Endothelial cell of umbilical vein (primary cell): ENCODE measurements around the gene TOMM40L. TPM values are rescaled to one million over a fixed set of nuclear protein-coding genes. Genes with fewer than 3 reads are reported as not detected.

Source experiments
- BruUV-seq: library from RNA; stranded (reverse); fragments of 400-500 nt; replicated peaks from 2 replicates; lab custom pipeline; 2021; lab: Mats Ljungman, UMichigan
- CTCF ChIA-PET: fragments of 300-600, 350-600 bp; sonication (Branson Sonifier 250); formaldehyde crosslinking; loops from one replicate; lab custom pipeline; 2021; ENCODE audit warnings: antibody characterized with exemption, inconsistent platforms; lab: Charles Lee
- POLR2A ChIA-PET: fragments of 300-600, 350-600 bp; sonication (Branson Sonifier 250); formaldehyde crosslinking; loops from one replicate; lab custom pipeline; 2021; ENCODE audit warnings: antibody characterized with exemption, inconsistent platforms; lab: Charles Lee
- DNase-seq: peaks from one replicate; pipeline ENCODE4 v3.0.0-alpha.2; 2011; ENCODE audit warnings: low read depth, low spot score
- FAIRE-seq: peaks from 2 replicates; lab custom pipeline; 2011; peaks lifted over from hg19 to GRCh38; lab: Jason Lieb, UNC
- H2AFZ ChIP-seq: 2 replicates; pipeline ENCODE4 v1.6.0; 2012; ENCODE audit warnings: low read depth, low read length, control low read depth, inconsistent platforms
- H3K27ac ChIP-seq: 2 replicates; pipeline ENCODE4 v1.5.1; 2011; ENCODE audit warnings: low read depth, mild to moderate bottlenecking, control low read depth, low read length, moderate library complexity; ENCODE audit not compliant: insufficient read depth
- H3K27me3 ChIP-seq, 2 experiments: 2 replicates each; pipeline versions ENCODE4 v1.6.0 to v1.6.1; 2011; ENCODE audit warnings: low read length in 2 of 2, mixed read lengths in 1 of 2; ENCODE audit not compliant: control insufficient read depth in 2 of 2, insufficient read depth in 2 of 2
- H3K36me3 ChIP-seq, 2 experiments: 2 replicates in 1 of 2; 3 replicates in 1 of 2; pipeline ENCODE4 v1.5.1; 2011; ENCODE audit warnings: low read length in 2 of 2, mild to moderate bottlenecking in 1 of 2, moderate library complexity in 1 of 2; ENCODE audit not compliant: control insufficient read depth in 2 of 2, insufficient read depth in 2 of 2; ENCODE audit errors: extremely low read depth in 1 of 2
- H3K4me1 ChIP-seq: 3 replicates; pipeline ENCODE4 v1.5.1; 2011; ENCODE audit warnings: mild to moderate bottlenecking, low read length; ENCODE audit not compliant: control insufficient read depth, insufficient read depth; ENCODE audit errors: extremely low read depth
- H3K4me2 ChIP-seq: 2 replicates; pipeline ENCODE4 v1.6.1; 2011; ENCODE audit warnings: low read length, control low read depth, mixed read lengths; ENCODE audit not compliant: insufficient read depth
- H3K4me3 ChIP-seq, 3 experiments: fragments of 200-600 bp in 1 of 3; sonication (generic), shearing (Covaris generic) in 1 of 3; replicated peaks in 1 of 3; 2 replicates each; pipeline ENCODE4 v1.5.1; 2011 to 2016; ENCODE audit warnings: control low read depth in 3 of 3, low read length in 3 of 3, mild to moderate bottlenecking in 2 of 3, inconsistent platforms in 1 of 3, low read depth in 1 of 3, moderate library complexity in 1 of 3; ENCODE audit not compliant: insufficient read depth in 1 of 3
- H3K79me2 ChIP-seq: 2 replicates; pipeline ENCODE4 v1.6.0; 2012; ENCODE audit warnings: low read length, inconsistent platforms; ENCODE audit not compliant: control insufficient read depth, insufficient read depth
- H3K9ac ChIP-seq: replicated peaks from 2 replicates; pipeline ENCODE3; 2011; ENCODE audit warnings: low read length, control low read depth; ENCODE audit not compliant: insufficient read depth; ENCODE audit errors: extremely low read depth
- H3K9me1 ChIP-seq: replicated peaks from 3 replicates; pipeline ENCODE4 v1.6.0; 2011; ENCODE audit warnings: mild to moderate bottlenecking, low read length; ENCODE audit not compliant: control insufficient read depth, insufficient read depth; ENCODE audit errors: extremely low read depth
- H3K9me3 ChIP-seq: replicated peaks from 2 replicates; pipeline ENCODE4 v1.5.1; 2012; ENCODE audit warnings: low read length, inconsistent platforms; ENCODE audit not compliant: control insufficient read depth, insufficient read depth
- H4K20me1 ChIP-seq: replicated peaks from 2 replicates; pipeline ENCODE3; 2011; ENCODE audit warnings: mild to moderate bottlenecking, low read length; ENCODE audit not compliant: control insufficient read depth, insufficient read depth; ENCODE audit errors: extremely low read depth
- CTCF ChIP-seq, 2 donors: IDR thresholded peaks; 1 replicate in 1 of 2; 2 replicates in 1 of 2; pipeline ENCODE4 v1.5.1; 2011; ENCODE audit warnings: low read length in 2 of 2, mild to moderate bottlenecking in 2 of 2, moderate library complexity in 2 of 2, control low read depth in 1 of 2, inconsistent platforms in 1 of 2, low read depth in 1 of 2; ENCODE audit not compliant: insufficient read depth in 1 of 2; ENCODE audit errors: extremely low read depth in 1 of 2
- EZH2 ChIP-seq: IDR thresholded peaks from 2 replicates; pipeline ENCODE4 v1.6.1; 2012; ENCODE audit warnings: borderline replicate concordance, low read depth, mild to moderate bottlenecking, moderate library complexity, low read length, inconsistent platforms; ENCODE audit not compliant: severe bottlenecking
- FOS ChIP-seq: IDR thresholded peaks from 2 replicates; pipeline ENCODE4 v1.6.1; 2011; ENCODE audit warnings: mild to moderate bottlenecking, low read length, moderate library complexity, borderline replicate concordance; ENCODE audit not compliant: insufficient read depth
- GATA2 ChIP-seq: IDR thresholded peaks from 2 replicates; pipeline ENCODE4 v1.7.0; 2011; ENCODE audit warnings: low read depth, mild to moderate bottlenecking, moderate library complexity, mixed read lengths, low read length; ENCODE audit not compliant: insufficient read length, insufficient read depth
- JUN ChIP-seq: IDR thresholded peaks from 2 replicates; pipeline ENCODE4 v1.6.1; 2011; ENCODE audit warnings: borderline replicate concordance, low read depth; ENCODE audit not compliant: insufficient read length, insufficient read depth
- MAX ChIP-seq: IDR thresholded peaks from 2 replicates; pipeline ENCODE4 v1.6.1; 2011; ENCODE audit not compliant: insufficient read depth, insufficient read length
- MYC ChIP-seq: IDR thresholded peaks from one replicate; pipeline ENCODE4 v1.6.1; 2011; ENCODE audit warnings: mild to moderate bottlenecking, low read depth, low read length
- POLR2A ChIP-seq: IDR thresholded peaks from 2 replicates; pipeline ENCODE4 v1.6.1; 2012; ENCODE audit warnings: low read depth, mild to moderate bottlenecking, control low read depth, low read length
- POLR2AphosphoS5 ChIP-seq: IDR thresholded peaks from 2 replicates; pipeline ENCODE4 v1.6.1; 2012; ENCODE audit warnings: low read depth, mild to moderate bottlenecking, control low read depth, low read length, moderate library complexity; ENCODE audit not compliant: insufficient read depth
- dilution Hi-C: fragments of 300-500 bp; cut with MboI; formaldehyde crosslinking; loops from one replicate; pipeline ENCODE4 v1.15.0; 2019; ENCODE audit warnings: low sequenced_read_pairs; ENCODE audit not compliant: extremely low pct_ligation_motif_present
- intact Hi-C: fragments of 100-400 bp; cut with micrococcal nuclease; formaldehyde crosslinking; loops from one replicate; pipeline ENCODE4 v1.10.0; 2022
- polyA plus RNA-seq, 4 experiments: library from polyadenylated mRNA; depleted of rRNA in 3 of 4; stranded (reverse) in 3 of 4; unstranded in 1 of 4; fragments of >200 nt; gene quantifications; 2 replicates each; pipeline versions ENCODE4 v1.2.1 to v1.2.3, GENCODE V29; 2011 to 2012; ENCODE audit warnings: missing spikeins in 1 of 4
- total RNA-seq: library from RNA; stranded (reverse); gene quantifications from 2 replicates; pipeline ENCODE4 v1.2.3, GENCODE V29; 2021

Gene TOMM40L
- total and polyA plus RNA-seq, 2 donors (not counting 3 experiments of a cell fraction or from before 2014, with no cell fraction given), result 18.6 to 18.7 TPM

- Histone ChIP-seq H3K36me3 (peaks cover 36 to 47% of the 10 kb centered on the region in 2 experiments), H3K79me2 (peaks cover 14% of the 10 kb centered on the region), H3K9me3 (no peaks in the 10 kb centered on the region), H2AFZ (no peak overlapping the region), H4K20me1 (no peaks in the 10 kb centered on the region), H3K9ac (no peak overlapping the region), H3K9me1 (no peaks in the 10 kb centered on the region), H3K4me1 (peaks cover 10% of the 10 kb centered on the region), H3K27me3 (no peaks in the 10 kb centered on the region), H3K4me2 (no peak overlapping the region), H3K4me3 (no peak overlapping the region), H3K27ac (no peak overlapping the region)
- ChIA-PET CTCF (interaction anchor here (1.0 to 4.8 kb wide), 11 partner anchors 8 to 172 kb away, joined by 4 to 55 read pairs (median 9); partner anchors contain the start of genes ADAMTS4, APOA2 and TOMM40L), POLR2A (no interaction called here)
- DNase-seq (peak; percentile 62), FAIRE-seq (peak; percentile 85)
- dilution Hi-C loops, result no loop called here
- TF ChIP-seq EZH2 (no peak), CTCF (IDR thresholded peaks at IDR 0.05; ENCODE audit: extremely low read depth in 1 of 2, insufficient read depth in 1 of 2, low read depth in 1 of 2, low read length in 2 of 2) (peak; percentile 89 to 91), JUN (no peak)
- intact Hi-C loops, result loop anchor here (1.0 kb wide), 3 partner anchors 15 to 172 kb away; no protein-coding TSS in a partner anchor
- no TSS peak for BruUV-seq
Observed at GRCh38 chr1:161209790-161210409, 16.0 kb upstream of the TOMM40L start.

GRCh38 chr1:161214369-161214768, 11.5 kb upstream of the TOMM40L start:
- H3K27ac ChIP-seq, result no peak overlapping the region
- H3K4me2 ChIP-seq, result no peak overlapping the region
- no peak overlapping the region for H2AFZ ChIP-seq
- POLR2A ChIA-PET, result no interaction called here
- no peak overlapping the region for H3K9ac ChIP-seq
- H4K20me1 ChIP-seq, result no peaks in the 10 kb centered on the region
- no peaks in the 10 kb centered on the region for H3K9me3 ChIP-seq
- CTCF ChIA-PET, result no interaction called here
- no peak overlapping the region for H3K4me3 ChIP-seq
- no peak for TF ChIP-seq JUN
- no peak for TF ChIP-seq POLR2AphosphoS5
- TF ChIP-seq FOS, result no peak
- TF ChIP-seq MAX, result no peak
- no peak for TF ChIP-seq EZH2
- no peak for TF ChIP-seq MYC
- no peak for TF ChIP-seq CTCF (IDR thresholded peaks at IDR 0.05; ENCODE audit: extremely low read depth in 1 of 2, insufficient read depth in 1 of 2, low read depth in 1 of 2, low read length in 2 of 2)
- no peak for TF ChIP-seq POLR2A
- TF ChIP-seq GATA2, result no peak
- FAIRE-seq, result no peak
- peaks cover 4% of the 10 kb centered on the region for H3K79me2 ChIP-seq
- no peaks in the 10 kb centered on the region for H3K9me1 ChIP-seq
- no TSS peak for BruUV-seq
- dilution Hi-C loops, result no loop called here
- peaks cover 11% of the 10 kb centered on the region for H3K4me1 ChIP-seq
- H3K36me3 ChIP-seq, result peaks cover 30 to 37% of the 10 kb centered on the region in 2 experiments
- no peaks in the 10 kb centered on the region for H3K27me3 ChIP-seq
- DNase-seq, result no peak
- intact Hi-C loops, result no loop called here
